ENCODE results near the gene OARD1. TPM values are rescaled to one million over a fixed set of nuclear protein-coding genes. Genes with fewer than 3 reads are reported as not detected.

The OARD1 gene
- total RNA-seq, 1 donor from 2014 or later: not detected

- H3K27me3 ChIP-seq: no peaks in the 10 kb centered on the region
- intact Hi-C loops (cut with DNase I): no loop called here
- peaks cover 14 to 48% of the 10 kb centered on the region in 2 donors for H3K36me3 ChIP-seq
- no peak overlapping the region for H3K4me3 ChIP-seq
- no peak overlapping the region for H3K27ac ChIP-seq
- no peak for TF ChIP-seq CTCF (IDR thresholded peaks at IDR 0.05)
- peaks cover 0 to 3% of the 10 kb centered on the region in 2 donors for H3K4me1 ChIP-seq
- H3K9me3 ChIP-seq: no peaks in the 10 kb centered on the region
- DNase-seq (ENCODE audit: low spot score in 2 of 2): no peak
Observed at GRCh38 chr6:41100871-41101287, 28.7 kb upstream of the OARD1 start.

GRCh38 chr6:41098366-41098765 lies 26.2 kb upstream of the OARD1 start:
- no peak overlapping the region for H3K4me3 ChIP-seq
- TF ChIP-seq CTCF (IDR thresholded peaks at IDR 0.05): no peak
- H3K27me3 ChIP-seq: no peaks in the 10 kb centered on the region
- intact Hi-C loops (cut with DNase I): no loop called here
- DNase-seq (ENCODE audit: low spot score in 2 of 2): no peak
- H3K9me3 ChIP-seq: no peaks in the 10 kb centered on the region
- H3K36me3 ChIP-seq: peaks cover 34 to 67% of the 10 kb centered on the region in 2 donors
- H3K27ac ChIP-seq: peak overlapping the region in 1 of 2 donors; percentile 15
- H3K4me1 ChIP-seq: peaks cover 0 to 3% of the 10 kb centered on the region in 2 donors

- Histone ChIP-seq H3K9me3 (no peaks in the 10 kb centered on the region), H3K4me3 (no peak overlapping the region), H3K4me1 (peaks cover 0 to 3% of the 10 kb centered on the region in 2 donors), H3K27ac (peak overlapping the region in 1 of 2 donors; percentile 15), H3K36me3 (peaks cover 42 to 75% of the 10 kb centered on the region in 2 donors), H3K27me3 (no peaks in the 10 kb centered on the region)
- TF ChIP-seq CTCF (IDR thresholded peaks at IDR 0.05): no peak
- no peak for DNase-seq (ENCODE audit: low spot score in 2 of 2)
- intact Hi-C loops (cut with DNase I): no loop called here
Observed at GRCh38 chr6:41097467-41098090, 25.4 kb upstream of the OARD1 start.

GRCh38 chr6:41093729-41094128 lies 21.6 kb upstream of the OARD1 start:
- no peak for DNase-seq (ENCODE audit: low spot score in 2 of 2)
- TF ChIP-seq CTCF (IDR thresholded peaks at IDR 0.05): no peak
- H3K27ac ChIP-seq: no peak overlapping the region
- H3K36me3 ChIP-seq: peaks cover 61 to 93% of the 10 kb centered on the region in 2 donors
- H3K27me3 ChIP-seq: no peaks in the 10 kb centered on the region
- intact Hi-C loops (cut with DNase I): no loop called here
- peaks cover 0 to 3% of the 10 kb centered on the region in 2 donors for H3K4me1 ChIP-seq
- H3K9me3 ChIP-seq: no peaks in the 10 kb centered on the region
- H3K4me3 ChIP-seq: no peak overlapping the region

GRCh38 chr6:41092421-41093140 lies 20.4 kb upstream of the OARD1 start:
- intact Hi-C loops (cut with DNase I): no loop called here
- H3K4me1 ChIP-seq: no peaks in the 10 kb centered on the region
- no peak overlapping the region for H3K27ac ChIP-seq
- H3K36me3 ChIP-seq: peaks cover 60 to 88% of the 10 kb centered on the region in 2 donors
- TF ChIP-seq CTCF (IDR thresholded peaks at IDR 0.05): no peak
- no peaks in the 10 kb centered on the region for H3K27me3 ChIP-seq
- no peak for DNase-seq (ENCODE audit: low spot score in 2 of 2)
- no peaks in the 10 kb centered on the region for H3K9me3 ChIP-seq
- no peak overlapping the region for H3K4me3 ChIP-seq
